Activated naive CD4-positive, alpha-beta T cell treated with anti-CD3 and anti-CD28 coated beads, Interleukin-2, amount 10 ng/mL, durations not matched to agents 5 hours and 36 hours (primary cell): ENCODE measurements around the gene ENPEP. TPM values are rescaled to one million over a fixed set of nuclear protein-coding genes. Genes with fewer than 3 reads are reported as not detected.

Experiments used
- total RNA-seq, 2 experiments: library from RNA; stranded (reverse); gene quantifications; one replicate each; pipeline ENCODE4 v1.2.3, GENCODE V29; 2021

The ENPEP gene, protein sequence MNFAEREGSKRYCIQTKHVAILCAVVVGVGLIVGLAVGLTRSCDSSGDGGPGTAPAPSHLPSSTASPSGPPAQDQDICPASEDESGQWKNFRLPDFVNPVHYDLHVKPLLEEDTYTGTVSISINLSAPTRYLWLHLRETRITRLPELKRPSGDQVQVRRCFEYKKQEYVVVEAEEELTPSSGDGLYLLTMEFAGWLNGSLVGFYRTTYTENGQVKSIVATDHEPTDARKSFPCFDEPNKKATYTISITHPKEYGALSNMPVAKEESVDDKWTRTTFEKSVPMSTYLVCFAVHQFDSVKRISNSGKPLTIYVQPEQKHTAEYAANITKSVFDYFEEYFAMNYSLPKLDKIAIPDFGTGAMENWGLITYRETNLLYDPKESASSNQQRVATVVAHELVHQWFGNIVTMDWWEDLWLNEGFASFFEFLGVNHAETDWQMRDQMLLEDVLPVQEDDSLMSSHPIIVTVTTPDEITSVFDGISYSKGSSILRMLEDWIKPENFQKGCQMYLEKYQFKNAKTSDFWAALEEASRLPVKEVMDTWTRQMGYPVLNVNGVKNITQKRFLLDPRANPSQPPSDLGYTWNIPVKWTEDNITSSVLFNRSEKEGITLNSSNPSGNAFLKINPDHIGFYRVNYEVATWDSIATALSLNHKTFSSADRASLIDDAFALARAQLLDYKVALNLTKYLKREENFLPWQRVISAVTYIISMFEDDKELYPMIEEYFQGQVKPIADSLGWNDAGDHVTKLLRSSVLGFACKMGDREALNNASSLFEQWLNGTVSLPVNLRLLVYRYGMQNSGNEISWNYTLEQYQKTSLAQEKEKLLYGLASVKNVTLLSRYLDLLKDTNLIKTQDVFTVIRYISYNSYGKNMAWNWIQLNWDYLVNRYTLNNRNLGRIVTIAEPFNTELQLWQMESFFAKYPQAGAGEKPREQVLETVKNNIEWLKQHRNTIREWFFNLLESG
- total RNA-seq, result not detected

GRCh38 chr4:110475881-110476818 lies at the start of gene ENPEP:
Gene ENPEP (plus strand): TSS chr4:110476155. CDS start chr4:110476415, 260 bp downstream.

Other genes starting within 250 kb of the ENPEP start
- gene PITX2, start 146.9 kb downstream of the ENPEP start, total RNA-seq, result not detected